Upper lobe of left lung (tissue), 6 donors: ENCODE measurements around the gene CREB3L2. TPM values are rescaled to one million over a fixed set of nuclear protein-coding genes. Genes with fewer than 3 reads are reported as not detected.

Source experiments
- ATAC-seq, 2 donors: fragments of 200-7000 bp; cut with Tn5 transposase; one replicate each; pipeline ENCODE4 v1.9.1; 2022; ENCODE audit warnings: mild to moderate bottlenecking in 2 of 2, moderate library complexity in 2 of 2; ENCODE audit not compliant: low FRiP score in 2 of 2
- DNase-seq, 2 donors: peaks; one replicate each; pipeline ENCODE4 v3.0.0-alpha.2; 2019 to 2020
- H3K27ac ChIP-seq, 4 donors: fragments of 200-600 bp; sonication (generic); one replicate each; pipeline ENCODE4 v1.5.1; 2016 to 2019
- H3K27me3 ChIP-seq, 4 donors: fragments of 200-600 bp; sonication (generic); one replicate each; pipeline ENCODE4 v1.5.1; 2017 to 2019
- H3K36me3 ChIP-seq, 4 donors: fragments of 200-600 bp; sonication (generic); one replicate each; pipeline ENCODE4 v1.5.1; 2016 to 2019
- H3K4me1 ChIP-seq, 4 donors: fragments of 200-600 bp; sonication (generic); one replicate each; pipeline ENCODE4 v1.5.1; 2018 to 2019
- H3K4me3 ChIP-seq, 4 donors: fragments of 200-600 bp; sonication (generic); one replicate each; pipeline ENCODE4 v1.5.1; 2017 to 2019; ENCODE audit warnings: mild to moderate bottlenecking in 2 of 4, moderate library complexity in 1 of 4
- H3K9me3 ChIP-seq, 4 donors: fragments of 200-600 bp; sonication (generic); one replicate each; pipeline ENCODE4 v1.5.1; 2018 to 2019
- CTCF ChIP-seq, 6 experiments: fragments of 450-650 bp in 4 of 6; fragments of 200-600 bp in 2 of 6; sonication (generic) in 2 of 6; IDR thresholded peaks; one replicate each; pipeline ENCODE4 v1.5.1; 2016 to 2019; ENCODE audit warnings: antibody characterized with exemption in 6 of 6
- EP300 ChIP-seq, 4 donors: sonication (generic); formaldehyde crosslinking; IDR thresholded peaks; one replicate each; pipeline ENCODE4 v1.5.1; 2017; ENCODE audit warnings: antibody characterized with exemption in 4 of 4, control low read depth in 2 of 4
- POLR2A ChIP-seq, 4 donors: fragments of 450-650 bp; IDR thresholded peaks; one replicate each; pipeline ENCODE4 v1.5.1; 2016 to 2017; ENCODE audit warnings: antibody characterized with exemption in 4 of 4, mild to moderate bottlenecking in 2 of 4
- POLR2AphosphoS5 ChIP-seq, 2 donors: sonication (generic); formaldehyde crosslinking; IDR thresholded peaks; one replicate each; pipeline ENCODE4 v1.5.1; 2017; ENCODE audit warnings: antibody characterized with exemption in 2 of 2
- WGBS, 2 donors: methylation state at CpG; one replicate each; pipeline ENCODE4 v1.1.5; 2017 to 2018; 5-methylcytosine and 5-hydroxymethylcytosine counted together
- total RNA-seq, 6 donors: library from RNA; depleted of rRNA in 4 of 6; stranded (reverse); fragments of >200 nt in 4 of 6; gene quantifications; one replicate each; pipeline versions ENCODE4 v1.1.0 to v1.2.1, GENCODE V29; 2016 to 2021
- donor health status: DM: no; HTN: no; CAD: no; lungs with moderate emphysema.
- donor health status: DM: no; HTN: yes; CAD: no; lungs with severe emphysema.

Gene CREB3L2
- total RNA-seq, 6 donors from 2014 or later: 26.9 to 73.5 (median 34.2) TPM

DNA sequence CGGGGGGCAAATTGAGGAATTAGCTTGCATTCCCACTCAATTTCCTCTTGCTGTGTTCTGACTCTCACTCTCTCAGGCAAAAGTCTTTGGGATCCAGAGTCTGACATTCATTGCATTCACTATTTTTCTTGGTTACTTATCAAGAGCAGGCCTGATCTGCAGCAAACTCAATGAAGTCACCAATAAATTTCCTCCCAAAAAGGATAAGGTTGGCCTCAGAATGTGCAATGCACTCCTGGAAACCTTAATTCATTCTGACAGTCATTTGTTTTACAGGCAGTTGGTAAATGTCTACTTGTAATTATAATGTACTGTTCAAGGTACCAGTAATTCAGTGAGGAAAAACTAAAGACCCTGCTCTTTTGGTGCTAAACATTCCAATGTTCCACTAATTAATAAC is 148.8 kb downstream of the CREB3L2 start:
- 97 to 100% methylated on average over 1 of the region's 1 CpG for WGBS, 2 donors
- DNase-seq: no peak
- no peak for ATAC-seq

DNA sequence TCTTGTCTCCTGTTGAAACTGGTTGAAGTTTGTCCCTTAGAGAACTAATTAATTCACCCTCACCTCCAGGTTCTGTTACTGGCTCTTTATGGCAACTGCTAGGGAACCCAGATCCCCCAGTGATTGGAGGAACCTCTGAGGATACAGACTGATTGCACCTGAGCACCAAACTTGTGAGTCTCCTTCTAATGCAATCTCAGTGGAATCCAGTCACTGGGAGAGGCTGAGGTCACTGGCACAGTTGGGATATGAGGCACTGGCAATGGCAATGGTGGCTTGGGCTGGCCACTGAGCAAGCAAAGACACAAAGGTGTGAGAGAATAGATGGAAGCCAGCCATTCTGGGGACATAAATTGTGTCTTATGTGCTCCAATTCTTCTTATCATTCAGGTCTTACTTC is 149.8 kb downstream of the CREB3L2 start:
- H3K4me3 ChIP-seq: no peak overlapping the region
- no peaks in the 10 kb centered on the region for H3K36me3 ChIP-seq
- TF ChIP-seq POLR2AphosphoS5 (IDR thresholded peaks at IDR 0.05): no peak
- TF ChIP-seq POLR2A (IDR thresholded peaks at IDR 0.05): no peak
- no peak for TF ChIP-seq CTCF (IDR thresholded peaks at IDR 0.05)
- TF ChIP-seq EP300 (IDR thresholded peaks at IDR 0.05): no peak
- ATAC-seq: no peak
- H3K4me1 ChIP-seq: peaks cover 3 to 6% (median 5%) of the 10 kb centered on the region in 4 donors
- no peak overlapping the region for H3K27ac ChIP-seq
- no peak for DNase-seq
- no peaks in the 10 kb centered on the region for H3K9me3 ChIP-seq
- H3K27me3 ChIP-seq: peaks cover 0 to 7% (median 3%) of the 10 kb centered on the region in 4 donors

More for the DNA sequence above, 148.8 kb downstream of the CREB3L2 start:
- TF ChIP-seq POLR2AphosphoS5 (IDR thresholded peaks at IDR 0.05) (no peak), CTCF (IDR thresholded peaks at IDR 0.05) (no peak), EP300 (IDR thresholded peaks at IDR 0.05) (no peak), POLR2A (IDR thresholded peaks at IDR 0.05) (no peak)
- Histone ChIP-seq H3K4me3 (no peak overlapping the region), H3K27me3 (no peaks in the 10 kb centered on the region), H3K4me1 (no peaks in the 10 kb centered on the region), H3K36me3 (no peaks in the 10 kb centered on the region), H3K9me3 (no peaks in the 10 kb centered on the region), H3K27ac (no peak overlapping the region)

- ATAC-seq (no peak), DNase-seq (no peak)
- Histone ChIP-seq H3K9me3 (no peaks in the 10 kb centered on the region), H3K36me3 (no peaks in the 10 kb centered on the region), H3K27ac (no peak overlapping the region), H3K4me3 (no peak overlapping the region), H3K4me1 (peaks cover 8 to 14% (median 9%) of the 10 kb centered on the region in 4 donors), H3K27me3 (peaks cover 0 to 14% (median 5%) of the 10 kb centered on the region in 4 donors)
- 84 to 88% methylated on average over 4 to 6 of the region's 6 CpGs for WGBS, 2 donors
- TF ChIP-seq POLR2A (IDR thresholded peaks at IDR 0.05): no peak
- no peak for TF ChIP-seq CTCF (IDR thresholded peaks at IDR 0.05)
- no peak for TF ChIP-seq POLR2AphosphoS5 (IDR thresholded peaks at IDR 0.05)
- TF ChIP-seq EP300 (IDR thresholded peaks at IDR 0.05): no peak
Measured at GRCh38 chr7:137850972-137851945, 150.6 kb downstream of the CREB3L2 start.

- Histone ChIP-seq H3K27ac (no peak overlapping the region), H3K4me3 (no peak overlapping the region), H3K36me3 (no peaks in the 10 kb centered on the region), H3K9me3 (no peaks in the 10 kb centered on the region), H3K27me3 (peaks cover 0 to 19% (median 8%) of the 10 kb centered on the region in 4 donors), H3K4me1 (peaks cover 8 to 17% (median 10%) of the 10 kb centered on the region in 4 donors)
- DNase-seq: no peak
- 39 to 90% methylated on average over 2 of the region's 2 CpGs for WGBS, 2 donors
- no peak for ATAC-seq
- TF ChIP-seq CTCF (IDR thresholded peaks at IDR 0.05): no peak
- no peak for TF ChIP-seq POLR2A (IDR thresholded peaks at IDR 0.05)
- no peak for TF ChIP-seq POLR2AphosphoS5 (IDR thresholded peaks at IDR 0.05)
- TF ChIP-seq EP300 (IDR thresholded peaks at IDR 0.05): no peak
Measured at GRCh38 chr7:137850571-137850970, 151.3 kb downstream of the CREB3L2 start.
